Measurements from ENCODE around the gene ZFAND3. TPM values are rescaled to one million over a fixed set of nuclear protein-coding genes. Genes with fewer than 3 reads are reported as not detected.

The ZFAND3 gene
- total and polyA plus RNA-seq, 10 of the 15 experiments (the other 5 are each of a cell fraction or from before 2014, with no cell fraction given) = 0.90 to 34.4 (median 16.3) TPM

GRCh38 chr6:37830225-37830624 lies 10.7 kb downstream of the ZFAND3 start:
- POLR2A ChIA-PET = interaction anchor here (0.6 to 2.7 kb wide), 4 partner anchors 10 to 33 kb away, joined by 3 to 9 read pairs (median 6); partner anchors contain the start of gene ZFAND3
- Histone ChIP-seq H3K9me3 (replicated peaks; ENCODE audit: control insufficient read depth, insufficient read depth, low read length) (peaks cover 7% of the 10 kb centered on the region; the same call in 2 of the 3 replicates), H3K36me3 (ENCODE audit: control insufficient read depth in 2 of 2, insufficient read depth in 2 of 2, low read length in 1 of 2) (peaks cover 0 to 3% of the 10 kb centered on the region in 2 experiments; a peak in 1 of 4 replicates), H3K79me2 (ENCODE audit: control insufficient read depth, insufficient read depth, low read length) (peaks cover 91% of the 10 kb centered on the region), H3K4me3 (0 out of 2 replicates have a peak overlapping the region, but pooled peaks have one; percentile 9), H3K27ac (ENCODE audit: control insufficient read depth, insufficient read depth) (peak overlapping the region; percentile 57), H3K9ac (ENCODE audit: control insufficient read depth, insufficient read depth, low read length) (no peak overlapping the region; the same call in 1 of the 2 replicates), H3K4me1 (ENCODE audit: control insufficient read depth, insufficient read depth, low read length) (peaks cover 17% of the 10 kb centered on the region), H3K27me3 (replicated peaks in 1 of 2; ENCODE audit: control insufficient read depth in 2 of 2, insufficient read depth in 2 of 2, low read length in 1 of 2) (no peaks in the 10 kb centered on the region), H3K4me2 (ENCODE audit: control insufficient read depth, insufficient read depth) (peak overlapping the region; percentile 54), H4K20me1 (ENCODE audit: control insufficient read depth, insufficient read depth) (peaks cover 6% of the 10 kb centered on the region), H2AFZ (ENCODE audit: control insufficient read depth, low read depth, low read length) (no peak overlapping the region)
- intact Hi-C loops (cut with micrococcal nuclease; ENCODE audit: unreplicated experiment) = no loop called here
- no peak for DNase-seq (ENCODE audit: low read depth, low spot score)
- peak; percentile 75 for ATAC-seq
- SMC1A ChIA-PET (ENCODE audit: uncharacterized antibody, unreplicated experiment) = interaction anchor here (0.9 to 2.1 kb wide), 11 partner anchors 9 to 268 kb away, joined by 3 to 13 read pairs (median 4); no protein-coding TSS in a partner anchor
- 27% methylated on average over 2 of the region's 2 CpGs for WGBS (ENCODE audit: insufficient coverage, insufficient replicate concordance, low lambda C conversion rate, missing lambda C conversion rate)
- no TSS peak for BruUV-seq (replicated peaks)
- in situ Hi-C loops (cut with MboI) = no loop called here
- RAD21 ChIA-PET (ENCODE audit: unreplicated experiment) = interaction anchor here (1.6 to 1.8 kb wide), 3 partner anchors 29 to 178 kb away, joined by 3 to 10 read pairs (median 9); no protein-coding TSS in a partner anchor
- CTCF ChIA-PET = interaction anchor here (1.1 to 1.5 kb wide), 5 partner anchors 10 to 111 kb away, joined by 3 to 5 read pairs (median 4); no protein-coding TSS in a partner anchor
- no peak for FAIRE-seq
- TF ChIP-seq NR2C1 (IDR thresholded peaks at IDR 0.05) (no peak), ETV6 (conservative IDR thresholded peaks at IDR 0.05 in 1 of 2, IDR thresholded peaks at IDR 0.05 in 1 of 2; ENCODE audit: borderline replicate concordance in 1 of 2, low read depth in 1 of 2) (no peak), PML (IDR thresholded peaks at IDR 0.05; ENCODE audit: low read length) (no peak), HCFC1 (IDR thresholded peaks at IDR 0.05; ENCODE audit: low read length) (no peak), CREM (IDR thresholded peaks at IDR 0.05; ENCODE audit: low read depth) (no peak), HDGF (IDR thresholded peaks at IDR 0.05) (peak; percentile 78; the same call in 1 of the 2 replicates), DPF2 (IDR thresholded peaks at IDR 0.05) (peak; percentile 93), PRDM15 (CRISPR knock-in tag; IDR thresholded peaks at IDR 0.05) (no peak), TCF3 (IDR thresholded peaks at IDR 0.05; ENCODE audit: borderline replicate concordance, insufficient read depth, low read depth, low read length) (no peak), TARDBP (IDR thresholded peaks at IDR 0.05; ENCODE audit: borderline replicate concordance) (no peak), USF2 (IDR thresholded peaks at IDR 0.05; ENCODE audit: borderline replicate concordance, low read depth, low read length) (no peak), ASH2L (IDR thresholded peaks at IDR 0.05; ENCODE audit: borderline replicate concordance, low read depth) (no peak), PAX5 (IDR thresholded peaks at IDR 0.05; ENCODE audit: borderline replicate concordance, low read depth, low read length) (0 out of 2 replicates have a peak, but pooled peaks have one; percentile 45), POU2F2 (IDR thresholded peaks at IDR 0.05; ENCODE audit: borderline replicate concordance, low read depth, low read length) (peak; percentile 52; the same call in 1 of the 3 replicates), IRF5 (IDR thresholded peaks at IDR 0.05; ENCODE audit: borderline replicate concordance) (no peak), ZNF274 (IDR thresholded peaks at IDR 0.05; ENCODE audit: insufficient read depth, insufficient read length) (no peak), HSF1 (IDR thresholded peaks at IDR 0.05; ENCODE audit: low read depth, low read length) (no peak), GABPA (IDR thresholded peaks at IDR 0.05; ENCODE audit: low read depth) (no peak)
